ENCODE results near the gene EML3. TPM values are rescaled to one million over a fixed set of nuclear protein-coding genes. Genes with fewer than 3 reads are reported as not detected.

EML3 gene
- total and polyA plus RNA-seq, 7 experiments from 2014 or later: 14.6 to 209 (median 169) TPM

DNA sequence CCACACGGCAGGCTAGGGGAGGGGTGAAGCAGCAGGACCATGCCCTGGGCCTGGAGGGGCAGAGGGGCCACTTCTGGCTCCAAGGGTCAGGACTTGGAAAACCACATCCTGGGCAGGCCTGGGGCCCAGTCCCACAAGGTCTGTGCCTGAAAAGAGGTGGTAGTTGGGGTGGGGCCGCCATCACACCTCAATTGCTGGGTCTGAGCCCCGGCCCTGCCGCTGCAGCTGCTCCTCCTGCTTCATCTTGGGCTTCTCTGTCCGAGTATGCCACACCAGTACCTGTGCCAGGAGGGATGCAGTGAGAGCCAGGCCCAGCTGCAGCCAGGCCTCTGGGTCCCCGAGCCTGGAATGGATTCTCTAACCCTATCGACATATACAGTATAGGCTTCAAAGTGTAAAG is 2.9 kb upstream of the EML3 start:
- H3K27me3 ChIP-seq (ENCODE audit: control insufficient read depth in 2 of 2, insufficient read depth in 2 of 2, low read length in 2 of 2): no peaks in the 10 kb centered on the region
- no peaks in the 10 kb centered on the region for H3K9me3 ChIP-seq (ENCODE audit: control insufficient read depth in 2 of 3, low read length in 3 of 3)
- H3K4me3 Mint-ChIP-seq: no peak overlapping the region
- H3K4me1 Mint-ChIP-seq: peaks cover 14 to 43% (median 36%) of the 10 kb centered on the region in 7 donors
- no peaks in the 10 kb centered on the region for H3K27me3 Mint-ChIP-seq
- no peak for DNase-seq
- no peak for ATAC-seq
- H3K36me3 Mint-ChIP-seq: peaks cover 0 to 12% (median 5%) of the 10 kb centered on the region in 5 donors
- H3K27ac Mint-ChIP-seq: peak overlapping the region in 2 of 9 donors; percentile 94
- H3K9me3 Mint-ChIP-seq: no peaks in the 10 kb centered on the region
- H3K36me3 ChIP-seq (ENCODE audit: control insufficient read depth in 2 of 3, insufficient read depth in 3 of 3, low read length in 3 of 3): peaks cover 0 to 34% (median 0%) of the 10 kb centered on the region in 3 experiments
- CTCF ChIA-PET: interaction anchor here (0.9 kb wide), 1 partner anchor 24 kb away, joined by 3 read pairs; the partner anchor contains the start of gene TUT1
- intact Hi-C loops (cut with micrococcal nuclease): no loop called here
- POLR2A ChIA-PET: interaction anchor here (0.8 to 1.3 kb wide), 4 partner anchors 24 to 50 kb away, joined by 3 to 5 read pairs (median 3); partner anchors contain the start of genes C11orf98, CSKMT, INTS5 and TUT1
- no peak overlapping the region for H3K27ac ChIP-seq (ENCODE audit: low read depth, low read length)
- H3K4me1 ChIP-seq (ENCODE audit: control insufficient read depth in 2 of 2, insufficient read depth in 2 of 2, low read length in 2 of 2): peaks cover 16 to 19% of the 10 kb centered on the region in 2 donors
- H3K4me3 ChIP-seq (ENCODE audit: low read length): no peak overlapping the region

GRCh38 chr11:62614275-62614674 is 1.7 kb upstream of the EML3 start:
- no peak for DNase-seq
- Mint-ChIP-seq H3K9me3 (no peaks in the 10 kb centered on the region), H3K27me3 (no peaks in the 10 kb centered on the region), H3K4me1 (peaks cover 25 to 46% (median 40%) of the 10 kb centered on the region in 7 donors), H3K4me3 (peak overlapping the region in 6 of 10 donors; percentile 31 to 99 (median 58)), H3K36me3 (peaks cover 0 to 17% (median 4%) of the 10 kb centered on the region in 5 donors), H3K27ac (peak overlapping the region; percentile 73 to 95 (median 89))
- ChIA-PET POLR2A (interaction anchor here (0.7 to 12.0 kb wide), 5 partner anchors 7 to 237 kb away, joined by 3 to 219 read pairs (median 64); partner anchors contain the start of genes B3GAT3, C11orf98, CSKMT and GANAB), CTCF (interaction anchor here (1.8 to 4.1 kb wide), 2 partner anchors 22 to 34 kb away, joined by 6 to 27 read pairs; partner anchors contain the start of gene TUT1)
- ATAC-seq: no peak
- no peaks in the 10 kb centered on the region for H3K9me3 ChIP-seq (ENCODE audit: control insufficient read depth in 2 of 3, low read length in 3 of 3)
- H3K4me1 ChIP-seq (ENCODE audit: control insufficient read depth in 2 of 2, insufficient read depth in 2 of 2, low read length in 2 of 2): peaks cover 16 to 28% of the 10 kb centered on the region in 2 donors
- intact Hi-C loops (cut with micrococcal nuclease): loop anchor here in 1 of 2 donors (5.0 kb wide), 1 partner anchor 228 kb away; no protein-coding TSS in a partner anchor
- no peaks in the 10 kb centered on the region for H3K27me3 ChIP-seq (ENCODE audit: control insufficient read depth in 2 of 2, insufficient read depth in 2 of 2, low read length in 2 of 2)
- no peak overlapping the region for H3K4me3 ChIP-seq (ENCODE audit: low read length)
- no peak overlapping the region for H3K27ac ChIP-seq (ENCODE audit: low read depth, low read length)
- peaks cover 0 to 38% (median 0%) of the 10 kb centered on the region in 3 experiments for H3K36me3 ChIP-seq (ENCODE audit: control insufficient read depth in 2 of 3, insufficient read depth in 3 of 3, low read length in 3 of 3)

- Histone ChIP-seq H3K27ac (ENCODE audit: low read depth, low read length) (peak overlapping the region; percentile 92), H3K4me3 (ENCODE audit: low read length) (no peak overlapping the region), H3K36me3 (ENCODE audit: control insufficient read depth in 2 of 3, insufficient read depth in 3 of 3, low read length in 3 of 3) (peaks cover 0 to 47% (median 0%) of the 10 kb centered on the region in 3 experiments), H3K4me1 (ENCODE audit: control insufficient read depth in 2 of 2, insufficient read depth in 2 of 2, low read length in 2 of 2) (peaks cover 19 to 29% of the 10 kb centered on the region in 2 donors), H3K9me3 (ENCODE audit: control insufficient read depth in 2 of 3, low read length in 3 of 3) (no peaks in the 10 kb centered on the region), H3K27me3 (ENCODE audit: control insufficient read depth in 2 of 2, insufficient read depth in 2 of 2, low read length in 2 of 2) (no peaks in the 10 kb centered on the region)
- intact Hi-C loops (cut with micrococcal nuclease): loop anchor here (2.0 to 5.0 kb wide), 3 partner anchors 33 to 229 kb away; partner anchors contain the start of genes C11orf98 (in 1 of the 2), CSKMT (in 1 of the 2) and GANAB (in 1 of the 2)
- DNase-seq (no peak), ATAC-seq (no peak)
- POLR2A ChIA-PET: interaction anchor here (0.6 to 12.0 kb wide), 8 partner anchors 8 to 1225 kb away, joined by 3 to 219 read pairs (median 8); partner anchors contain the start of genes B3GAT3, C11orf98, CSKMT and GANAB
- Mint-ChIP-seq H3K4me3 (peak overlapping the region; percentile 47 to 99 (median 70)), H3K4me1 (peaks cover 31 to 49% (median 41%) of the 10 kb centered on the region in 7 donors), H3K36me3 (peaks cover 0 to 19% (median 0%) of the 10 kb centered on the region in 5 donors), H3K9me3 (no peaks in the 10 kb centered on the region), H3K27ac (peak overlapping the region; percentile 64 to 95 (median 89)), H3K27me3 (no peaks in the 10 kb centered on the region)
- CTCF ChIA-PET: interaction anchor here (0.5 to 4.1 kb wide), 7 partner anchors 12 to 87 kb away, joined by 3 to 27 read pairs (median 3); partner anchors contain the start of genes C11orf98, CSKMT, MTA2 and TUT1
Measured at GRCh38 chr11:62613291-62613778, 760 bp upstream of the EML3 start.

GRCh38 chr11:62611705-62612365 is 740 bp downstream of the EML3 start:
- peak overlapping the region; percentile 92 for H3K27ac ChIP-seq (ENCODE audit: low read depth, low read length)
- H3K4me3 ChIP-seq (ENCODE audit: low read length): peak overlapping the region; percentile 99
- Mint-ChIP-seq H3K4me1 (peaks cover 31 to 59% (median 51%) of the 10 kb centered on the region in 7 donors), H3K27me3 (no peaks in the 10 kb centered on the region), H3K9me3 (no peaks in the 10 kb centered on the region), H3K27ac (peak overlapping the region; percentile 93 to 100 (median 97)), H3K36me3 (peaks cover 0 to 28% (median 5%) of the 10 kb centered on the region in 5 donors), H3K4me3 (peak overlapping the region; percentile 89 to 100 (median 96))
- no peaks in the 10 kb centered on the region for H3K9me3 ChIP-seq (ENCODE audit: control insufficient read depth in 2 of 3, low read length in 3 of 3)
- peak; percentile 50 for ATAC-seq
- ChIA-PET CTCF (interaction anchor here (0.7 to 4.1 kb wide), 11 partner anchors 10 to 82 kb away, joined by 3 to 27 read pairs (median 4); partner anchors contain the start of genes B3GAT3, C11orf98, CSKMT and EEF1G), POLR2A (interaction anchor here (0.5 to 12.0 kb wide), 18 partner anchors 9 to 250 kb away, joined by 3 to 219 read pairs (median 8); partner anchors contain the start of genes B3GAT3, C11orf98, CSKMT and EEF1G)
- peak in 2 of 9 donors; percentile 60 to 62 for DNase-seq
- H3K4me1 ChIP-seq (ENCODE audit: control insufficient read depth in 2 of 2, insufficient read depth in 2 of 2, low read length in 2 of 2): peaks cover 19 to 32% of the 10 kb centered on the region in 2 donors
- intact Hi-C loops (cut with micrococcal nuclease): loop anchor here (1.0 to 5.0 kb wide), 15 partner anchors 10 to 230 kb away; partner anchors contain the start of genes C11orf98 (in 2 of the 2), CSKMT (in 2 of the 2), GANAB (in 2 of the 2) and MTA2 (in 1 of the 2)
- no peaks in the 10 kb centered on the region for H3K27me3 ChIP-seq (ENCODE audit: control insufficient read depth in 2 of 2, insufficient read depth in 2 of 2, low read length in 2 of 2)
- peaks cover 0 to 53% (median 0%) of the 10 kb centered on the region in 3 experiments for H3K36me3 ChIP-seq (ENCODE audit: control insufficient read depth in 2 of 3, insufficient read depth in 3 of 3, low read length in 3 of 3)

GRCh38 chr11:62610814-62611704 is 1.5 kb downstream of the EML3 start:
- H3K27me3 ChIP-seq (ENCODE audit: control insufficient read depth in 2 of 2, insufficient read depth in 2 of 2, low read length in 2 of 2): no peaks in the 10 kb centered on the region
- H3K36me3 Mint-ChIP-seq: peaks cover 0 to 25% (median 5%) of the 10 kb centered on the region in 5 donors
- H3K4me3 Mint-ChIP-seq: peak overlapping the region; percentile 89 to 100 (median 96)
- H3K36me3 ChIP-seq (ENCODE audit: control insufficient read depth in 2 of 3, insufficient read depth in 3 of 3, low read length in 3 of 3): peaks cover 0 to 51% (median 0%) of the 10 kb centered on the region in 3 experiments
- H3K9me3 Mint-ChIP-seq: no peaks in the 10 kb centered on the region
- no peaks in the 10 kb centered on the region for H3K27me3 Mint-ChIP-seq
- peaks cover 19 to 32% of the 10 kb centered on the region in 2 donors for H3K4me1 ChIP-seq (ENCODE audit: control insufficient read depth in 2 of 2, insufficient read depth in 2 of 2, low read length in 2 of 2)
- no peak for DNase-seq
- POLR2A ChIA-PET: interaction anchor here (0.8 to 12.0 kb wide), 18 partner anchors 10 to 245 kb away, joined by 3 to 219 read pairs (median 8); partner anchors contain the start of genes B3GAT3, C11orf98, CSKMT and EEF1G
- no peak for ATAC-seq
- peak overlapping the region; percentile 92 for H3K27ac ChIP-seq (ENCODE audit: low read depth, low read length)
- no peaks in the 10 kb centered on the region for H3K9me3 ChIP-seq (ENCODE audit: control insufficient read depth in 2 of 3, low read length in 3 of 3)
- peak overlapping the region; percentile 99 for H3K4me3 ChIP-seq (ENCODE audit: low read length)
- CTCF ChIA-PET: interaction anchor here (0.6 to 4.1 kb wide), 10 partner anchors 9 to 83 kb away, joined by 3 to 27 read pairs (median 4); partner anchors contain the start of genes B3GAT3, C11orf98, CSKMT and EEF1G
- peak overlapping the region; percentile 93 to 100 (median 97) for H3K27ac Mint-ChIP-seq
- intact Hi-C loops (cut with micrococcal nuclease): loop anchor here in 1 of 2 donors (5.0 kb wide), 1 partner anchor 231 kb away; no protein-coding TSS in a partner anchor
- peaks cover 31 to 59% (median 51%) of the 10 kb centered on the region in 7 donors for H3K4me1 Mint-ChIP-seq
